HG03135 (cell line): ENCODE results near the gene TMEM187.

Source experiments
- ATAC-seq: cut with Tn5 transposase; IDR thresholded peaks from one replicate; pipeline ENCODE4 v1.9.1; 2021; ENCODE audit warnings: mild to moderate bottlenecking, moderate library complexity; ENCODE audit not compliant: unreplicated experiment

Gene TMEM187

GRCh38 chrX:153934762-153935325, 37.7 kb upstream of the TMEM187 start, which contains the start of gene NAA10:
Gene NAA10, minus strand, starts transcription at chrX:153935037. Its CDS starts 133 bp downstream, at chrX:153934904.
- peak; percentile 81 for ATAC-seq

GRCh38 chrX:153935326-153935851, 37.2 kb upstream of the TMEM187 start:
- peak; percentile 13 for ATAC-seq

DNA sequence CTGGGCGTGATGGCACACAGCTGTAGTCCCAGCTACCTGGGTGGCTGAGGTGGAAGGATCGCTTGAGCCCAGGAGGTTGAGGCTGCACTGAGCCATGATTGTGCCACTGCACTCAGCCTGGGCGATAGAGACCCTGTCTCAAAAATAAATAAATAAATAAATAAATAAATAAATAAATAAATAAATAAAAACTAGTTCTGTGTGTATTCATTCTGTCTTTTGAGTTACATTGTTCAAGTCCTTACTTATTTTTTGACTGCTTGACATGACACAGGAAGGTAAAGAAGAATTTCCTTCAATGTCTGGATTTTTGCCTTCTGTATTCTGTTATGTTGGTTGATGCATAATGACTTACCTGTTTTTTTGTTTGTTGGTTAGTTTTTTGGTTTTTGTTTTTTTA, 35.5 kb upstream of the TMEM187 start:
- no peak for ATAC-seq

DNA sequence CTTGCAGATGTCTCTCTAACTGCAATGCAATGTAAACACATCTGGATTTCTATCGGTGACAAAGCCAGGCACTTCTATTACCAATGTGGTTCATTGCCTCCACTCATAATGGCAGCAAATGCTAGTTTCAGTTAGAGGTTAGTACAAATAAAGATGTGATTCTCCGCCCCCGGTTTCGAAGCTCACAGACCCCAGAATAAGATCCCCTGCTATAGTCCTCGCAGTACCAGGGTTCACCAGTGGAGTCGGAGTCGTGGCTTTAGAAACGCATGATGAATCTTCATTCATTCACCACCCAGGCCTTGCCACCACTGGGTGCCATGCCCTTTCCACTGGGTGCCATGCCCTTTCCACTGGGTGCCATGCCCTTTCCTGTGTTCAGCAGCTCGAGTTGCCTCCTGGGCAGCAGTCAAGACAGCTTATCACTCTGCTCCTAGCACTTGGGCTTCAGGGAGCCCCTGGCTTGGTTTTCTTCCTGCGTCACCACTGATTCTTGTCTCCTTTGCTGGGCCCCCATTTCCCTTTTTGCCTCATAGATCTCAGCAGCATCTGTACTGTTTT, 34.2 kb upstream of the TMEM187 start:
- ATAC-seq, result no peak

GRCh38 chrX:153939573-153939972, 33.0 kb upstream of the TMEM187 start:
- ATAC-seq, result no peak

DNA sequence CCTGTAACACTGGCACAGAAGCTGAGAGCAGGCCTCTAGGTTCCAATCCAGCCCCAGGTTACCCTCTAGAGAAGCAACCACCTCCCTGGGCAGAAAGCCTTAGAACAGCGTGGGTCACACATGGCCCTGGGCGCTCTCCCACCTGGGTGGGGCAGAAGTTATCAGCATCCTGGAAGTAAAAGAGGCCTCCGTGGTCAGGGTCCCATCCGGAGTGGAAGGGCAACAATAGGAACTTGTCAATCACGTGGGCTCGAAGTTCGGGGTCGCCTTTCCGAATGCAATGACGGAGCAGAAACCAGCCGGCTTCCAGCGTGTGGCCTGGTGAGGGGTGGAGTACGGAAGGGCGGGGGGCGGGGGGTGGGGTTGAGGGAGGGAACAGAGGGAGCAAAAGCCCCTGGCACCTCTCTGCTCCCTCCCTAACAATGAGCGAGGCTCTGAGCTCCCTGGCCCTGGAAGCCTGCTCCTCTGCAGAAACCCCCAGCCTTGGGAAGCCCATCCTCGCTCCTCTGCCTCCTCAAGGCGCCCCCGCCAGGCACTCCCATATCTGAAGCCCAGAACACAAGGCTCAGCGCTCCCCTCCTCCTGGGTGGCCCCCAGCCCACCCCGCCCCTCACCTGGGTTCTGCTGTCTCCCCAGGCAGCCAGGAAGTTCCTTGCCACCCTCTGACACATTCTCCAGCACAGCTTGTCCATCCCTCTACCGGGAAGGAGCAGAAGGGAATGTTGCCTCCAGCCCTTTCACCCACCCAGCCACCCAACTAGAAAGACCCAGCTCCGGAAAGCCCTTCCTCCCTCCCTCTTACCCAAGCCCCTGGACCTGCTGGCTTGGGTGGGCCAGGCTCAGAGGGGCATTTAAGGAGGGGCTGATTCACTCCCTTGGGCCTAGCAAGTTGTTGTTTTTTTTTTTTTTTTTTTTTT, 31.0 kb upstream of the TMEM187 start:
- ATAC-seq, result no peak

DNA sequence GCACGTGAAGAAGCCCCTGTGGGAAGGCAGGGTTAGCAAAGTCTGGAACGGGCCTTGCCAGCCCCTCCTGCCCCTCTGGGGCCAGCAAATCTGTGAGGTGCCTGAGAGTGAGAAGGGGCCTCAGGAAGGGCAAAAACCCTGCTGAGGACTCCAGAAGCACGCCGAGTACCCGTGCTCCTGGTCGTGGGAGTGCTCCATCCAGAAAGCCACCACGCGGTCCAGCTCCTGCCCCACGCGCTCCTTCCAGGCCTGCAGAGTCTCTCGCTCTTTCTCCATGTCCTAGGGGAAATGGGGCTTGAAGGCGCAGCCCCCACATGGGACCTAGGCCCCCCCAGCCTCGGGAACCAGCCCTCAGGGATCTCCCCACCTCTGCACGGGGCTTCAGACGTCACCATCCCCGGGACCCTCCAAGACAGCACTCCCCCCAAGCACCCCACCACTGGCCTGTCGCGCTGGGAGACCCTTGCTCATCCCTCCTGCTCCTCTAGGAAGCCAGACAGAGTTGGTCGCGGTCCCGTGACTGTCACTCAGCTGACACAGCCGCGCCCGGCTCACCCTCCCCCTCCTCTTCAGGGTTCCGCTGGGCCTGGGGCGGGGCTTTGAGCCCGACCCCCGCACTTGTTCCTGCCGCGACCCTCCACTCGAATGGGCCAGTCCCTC, 28.3 kb upstream of the TMEM187 start, which contains the start of gene RENBP:
Gene RENBP (minus strand): TSS at position 504 of the 660 bp plus-strand sequence. CDS start 33 bp downstream, at position 471.
- no peak for ATAC-seq

DNA sequence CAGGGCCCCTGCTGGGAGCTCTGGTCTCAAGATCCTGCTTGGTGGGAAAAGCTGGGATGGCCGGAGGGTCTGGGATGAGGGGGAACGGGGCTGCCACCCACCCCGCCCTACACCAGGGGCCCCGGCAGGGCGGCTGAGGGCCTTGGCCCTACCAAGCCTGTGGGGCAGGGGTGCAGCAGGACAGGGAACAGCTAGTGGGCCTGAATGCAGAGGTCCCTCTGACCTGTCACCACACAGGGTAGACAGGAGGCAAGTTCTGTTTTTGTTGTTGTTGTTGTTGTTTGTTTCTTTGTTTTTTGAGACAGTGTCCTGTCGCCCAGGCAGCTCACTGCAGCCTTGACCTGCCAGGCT, 27.8 kb upstream of the TMEM187 start:
- ATAC-seq, result no peak

DNA sequence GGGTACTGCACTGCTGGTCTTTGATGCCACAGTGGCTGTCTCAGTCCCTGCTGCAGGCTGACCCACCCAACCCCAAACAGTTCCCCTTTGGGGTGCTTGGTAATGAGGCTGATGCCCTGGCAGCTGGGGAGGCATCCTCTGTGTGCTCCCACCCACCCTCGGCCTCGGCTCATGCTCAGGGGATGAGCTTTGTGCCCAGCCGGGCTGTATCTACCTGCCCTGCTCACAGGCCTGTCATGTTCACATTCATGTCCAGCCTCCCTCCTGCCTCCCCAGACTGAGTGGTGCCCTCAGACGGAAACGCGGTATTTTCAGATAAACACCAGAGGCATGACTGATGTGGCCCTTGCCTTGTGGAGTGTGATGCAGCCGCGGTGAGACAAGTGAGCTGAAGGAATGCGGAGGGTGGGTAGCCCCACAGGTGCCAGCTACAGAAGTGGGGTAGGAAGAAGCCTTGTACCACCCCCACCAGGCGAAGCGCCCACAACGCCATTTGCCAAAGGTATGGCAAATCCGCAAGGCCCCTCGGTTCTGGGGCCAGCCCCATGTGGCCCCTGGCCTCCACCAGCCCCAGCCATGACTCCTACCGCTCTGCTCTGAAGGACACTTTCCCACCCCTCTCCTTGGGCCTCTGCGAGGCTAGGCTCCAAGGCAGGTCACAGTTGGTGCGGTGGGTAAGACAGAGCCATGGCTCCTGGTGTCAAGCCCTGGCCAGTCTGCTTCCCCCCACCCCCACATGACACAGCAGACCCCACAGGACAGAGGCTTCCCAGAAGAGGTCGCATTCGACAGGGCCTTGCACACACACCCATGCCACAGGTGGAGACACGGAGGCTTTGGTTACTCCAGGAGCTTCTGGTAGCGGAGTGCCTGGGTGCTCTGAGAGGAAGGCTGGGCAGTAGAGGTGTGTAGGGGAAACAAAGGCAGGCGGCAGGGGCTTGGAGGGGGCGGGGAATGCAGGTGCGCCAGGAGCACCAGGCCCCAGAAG, 26.3 kb upstream of the TMEM187 start:
- no peak for ATAC-seq

GRCh38 chrX:153947009-153947769, 25.4 kb upstream of the TMEM187 start:
- ATAC-seq, result peak; percentile 72

- no peak for ATAC-seq
Measured at GRCh38 chrX:153948002-153948466, 24.5 kb upstream of the TMEM187 start.

DNA sequence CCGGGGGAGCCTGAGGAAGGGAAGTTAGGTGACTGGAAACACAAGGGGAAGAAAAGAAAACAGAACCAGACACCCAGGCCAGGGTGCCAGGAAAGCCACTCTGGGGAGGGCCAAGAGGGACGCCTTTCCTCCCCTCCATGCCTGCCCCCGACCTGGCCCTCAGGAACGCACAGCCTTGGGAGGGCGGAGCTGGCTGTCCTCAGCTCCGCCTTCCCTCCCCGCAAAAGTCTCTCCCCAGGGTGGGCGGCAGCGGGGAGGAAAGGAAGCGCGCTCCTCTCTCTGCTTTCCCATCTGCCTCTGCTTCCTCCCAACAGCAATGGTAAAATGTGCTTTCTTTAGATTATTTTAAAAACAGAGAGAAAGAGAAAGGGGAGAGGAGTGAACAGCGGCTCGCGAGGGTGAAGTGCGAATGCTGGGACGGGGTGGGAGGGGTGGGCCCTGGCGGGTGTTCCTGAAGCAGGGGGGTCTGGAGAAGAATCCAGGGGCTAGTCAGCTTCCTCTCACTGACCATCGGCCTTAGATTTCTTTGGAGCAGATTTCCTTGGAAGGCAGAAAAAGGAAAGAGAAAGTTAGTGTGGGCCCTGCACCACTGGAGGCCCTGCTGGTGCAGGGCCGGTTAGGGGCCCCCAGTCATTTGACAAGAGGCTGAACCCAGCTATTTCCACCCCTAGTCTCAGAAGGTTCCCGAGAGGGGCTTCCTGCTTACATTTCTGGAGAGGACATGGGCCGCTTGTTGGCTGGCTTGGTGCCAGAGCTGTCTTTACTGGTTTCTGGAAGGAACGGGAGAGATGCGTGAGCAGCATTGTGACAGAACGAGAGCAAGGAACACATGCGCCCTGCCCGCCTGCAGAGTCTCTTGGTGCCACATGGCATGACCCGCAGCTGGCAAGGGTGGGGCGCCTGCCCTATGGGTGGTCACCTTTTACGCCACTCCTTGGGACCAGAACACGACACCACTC, 23.4 kb upstream of the TMEM187 start:
- no peak for ATAC-seq

DNA sequence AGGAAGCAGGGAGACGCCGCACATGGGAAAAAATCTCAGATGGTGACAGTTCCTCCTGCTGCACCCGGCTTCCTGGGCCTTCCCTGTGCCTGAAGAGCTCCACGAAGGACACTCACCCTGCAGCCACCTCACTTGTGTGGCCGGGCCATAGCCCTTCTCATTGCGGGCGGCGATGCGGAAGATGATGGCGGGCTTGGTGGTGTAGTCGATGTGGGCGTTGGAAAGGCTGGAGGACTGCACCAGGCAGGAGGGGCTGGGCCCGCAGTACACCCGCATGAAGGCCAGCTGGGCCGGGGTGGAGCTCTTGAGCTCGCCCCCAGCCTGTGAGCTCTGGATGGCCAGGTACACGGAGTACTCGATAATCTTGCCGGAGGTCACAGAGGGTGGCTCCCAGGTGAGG, 22.4 kb upstream of the TMEM187 start:
- no peak for ATAC-seq

DNA sequence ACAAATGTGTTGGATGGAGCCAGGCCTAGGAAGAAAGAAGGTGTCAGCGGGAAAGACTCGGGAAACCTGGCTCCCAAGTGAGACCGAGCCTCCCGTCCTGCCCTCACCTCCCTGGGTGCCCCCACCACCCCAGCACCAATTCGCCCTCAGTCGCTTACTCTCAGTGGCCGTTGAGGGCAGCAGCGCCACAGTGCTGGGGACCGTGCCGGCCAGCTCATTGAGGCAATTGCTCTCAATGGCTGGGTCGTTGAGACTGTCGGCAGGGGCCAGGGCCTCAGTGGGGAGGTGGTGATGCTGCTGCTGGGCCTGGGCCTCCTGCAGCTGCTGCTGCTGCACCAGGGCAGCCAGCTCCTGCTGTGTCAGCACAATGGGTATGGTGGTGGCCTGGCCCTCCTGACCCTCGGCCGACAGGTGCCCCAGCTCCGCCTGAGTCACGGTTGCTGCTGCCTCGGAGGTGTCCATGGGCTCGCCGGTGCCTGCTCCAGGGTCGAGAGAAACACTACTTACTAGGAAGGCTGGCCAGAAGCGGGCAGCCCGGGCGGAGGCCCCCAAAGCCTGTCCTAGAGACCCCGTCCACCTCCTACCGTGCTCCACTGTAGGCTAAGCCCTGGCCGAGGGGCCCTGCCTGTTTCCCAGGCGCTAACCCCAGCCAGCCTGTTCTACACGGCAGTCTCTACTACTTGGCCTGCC, 20.7 kb upstream of the TMEM187 start:
- no peak for ATAC-seq

DNA sequence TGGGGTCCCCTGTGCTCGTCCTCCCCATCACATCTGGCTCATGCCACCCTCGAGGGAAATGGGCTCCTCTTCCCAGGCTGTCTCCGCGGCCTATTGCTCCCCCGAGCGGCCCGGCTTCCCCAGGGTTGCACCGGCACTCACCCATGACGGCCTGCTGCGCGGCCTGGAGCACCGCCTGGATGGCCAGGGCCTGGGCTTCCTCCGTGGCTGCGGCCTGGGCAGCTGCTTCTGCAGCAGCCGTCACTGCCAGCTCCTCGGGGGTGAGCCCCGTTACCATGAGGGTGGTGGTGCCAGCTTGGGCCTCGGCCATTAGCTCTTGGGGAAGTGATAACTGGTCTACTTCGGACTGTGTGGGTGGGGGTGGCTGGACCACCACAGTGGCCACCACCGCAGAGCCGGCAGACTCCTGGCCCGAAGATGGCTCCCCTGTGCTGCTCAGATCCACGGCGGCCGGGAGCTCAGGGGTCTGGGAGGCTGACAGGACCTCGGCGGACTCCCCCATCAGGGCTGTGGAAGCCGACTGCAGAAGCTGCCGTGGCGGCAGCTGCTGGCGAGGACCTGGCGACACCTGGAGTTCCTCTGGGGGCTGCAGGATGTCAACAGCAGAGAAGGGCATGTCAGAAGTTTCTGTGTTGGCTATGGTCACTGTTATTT, 20.1 kb upstream of the TMEM187 start:
- ATAC-seq, result no peak

- ATAC-seq, result peak; percentile 60
Measured at GRCh38 chrX:153953342-153953830, 19.2 kb upstream of the TMEM187 start.
